T-helper 2 cell treated with Interferon-gamma antibody and Interleukin-4, amounts not matched to agents 100 ng/mL and 5 ng/mL, for 36 hours (primary cell): Measurements from ENCODE around the gene LRP1B. TPM values are rescaled to one million over a fixed set of nuclear protein-coding genes. Genes with fewer than 3 reads are reported as not detected.

Experiments used
- intact Hi-C: fragments of 100-400 bp; cut with micrococcal nuclease; formaldehyde crosslinking; loops from one replicate; pipeline ENCODE4 v1.15.1; 2023
- total RNA-seq: library from RNA; stranded (reverse); gene quantifications from 2 replicates; pipeline ENCODE4 v1.2.3, GENCODE V29; 2022

Gene LRP1B
- total RNA-seq, 1 donor from 2014 or later = not detected

DNA sequence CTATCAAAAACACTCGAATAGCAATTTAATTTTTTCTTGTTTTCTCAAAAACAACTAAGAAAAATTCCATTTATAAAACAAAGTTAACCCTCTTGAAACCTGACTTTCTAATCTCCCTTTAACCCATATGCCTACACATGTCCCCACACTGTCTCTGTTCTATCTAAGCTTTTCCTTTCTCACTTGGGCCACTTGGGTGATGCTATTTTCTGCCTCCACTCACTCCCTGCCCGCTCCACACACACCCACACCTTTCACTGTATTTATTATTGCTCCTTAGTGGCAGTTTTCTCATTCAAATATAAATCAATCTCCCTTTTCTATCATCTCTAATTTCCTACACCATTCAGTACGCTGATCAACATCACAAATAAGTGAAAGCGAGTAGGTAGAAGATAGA lies 531.1 kb downstream of the LRP1B start:
- intact Hi-C loops = no loop called here

- intact Hi-C loops = no loop called here
Measured at GRCh38 chr2:141598982-141599381, 531.8 kb downstream of the LRP1B start.

- intact Hi-C loops = no loop called here
Measured at GRCh38 chr2:141595316-141595920, 535.4 kb downstream of the LRP1B start.

GRCh38 chr2:141591787-141592186 lies 539.0 kb downstream of the LRP1B start:
- intact Hi-C loops = no loop called here

- intact Hi-C loops = no loop called here
Measured at GRCh38 chr2:141590620-141591019, 540.2 kb downstream of the LRP1B start.

DNA sequence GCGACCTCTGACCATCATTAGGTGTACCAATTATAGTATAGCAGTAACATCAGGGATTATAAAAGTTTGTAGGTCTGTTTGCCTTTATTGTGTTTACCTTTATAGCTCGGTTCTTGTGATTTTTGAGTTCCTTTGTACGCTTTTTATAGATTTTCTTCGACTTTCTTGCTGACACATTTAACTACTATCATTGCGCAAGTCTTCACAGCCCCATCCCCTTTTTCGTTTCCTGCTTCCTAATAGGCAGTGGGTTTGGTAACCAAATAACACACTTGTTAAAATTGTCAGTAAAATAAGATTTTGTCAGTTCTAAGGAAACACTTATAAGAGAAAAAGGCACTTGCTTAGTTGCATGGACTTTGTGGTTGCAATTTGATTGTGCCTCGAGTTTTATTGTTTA lies 541.5 kb downstream of the LRP1B start:
- intact Hi-C loops = no loop called here

- intact Hi-C loops = no loop called here
Measured at GRCh38 chr2:141586985-141587384, 543.8 kb downstream of the LRP1B start.

GRCh38 chr2:141582213-141582612 lies 548.6 kb downstream of the LRP1B start:
- intact Hi-C loops = no loop called here

DNA sequence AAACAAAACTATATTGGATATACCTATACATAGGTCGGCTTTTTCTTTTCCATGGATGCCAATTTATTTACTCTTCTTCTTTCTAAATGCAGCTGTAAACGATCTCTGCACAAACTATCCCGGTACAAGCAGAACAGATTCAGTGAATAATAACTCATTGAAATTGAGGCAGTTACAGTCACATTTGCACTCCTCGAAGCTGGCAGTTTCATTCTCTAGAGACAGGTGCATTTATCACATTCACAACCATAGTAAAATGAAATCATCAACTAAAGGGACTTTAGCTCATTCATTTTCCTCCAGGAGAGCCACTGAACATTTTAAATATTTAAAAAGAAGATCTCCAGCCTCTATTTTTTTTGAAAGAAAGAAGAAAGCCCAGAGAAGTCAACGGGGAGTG lies 551.7 kb downstream of the LRP1B start:
- intact Hi-C loops = no loop called here

GRCh38 chr2:141570474-141571131 lies 560.2 kb downstream of the LRP1B start:
- intact Hi-C loops = no loop called here

GRCh38 chr2:141569941-141570340 lies 560.9 kb downstream of the LRP1B start:
- intact Hi-C loops = no loop called here

- intact Hi-C loops = no loop called here
Measured at GRCh38 chr2:141565597-141565996, 565.2 kb downstream of the LRP1B start.

GRCh38 chr2:141560723-141561122 lies 570.1 kb downstream of the LRP1B start:
- intact Hi-C loops = no loop called here

- intact Hi-C loops = no loop called here
Measured at GRCh38 chr2:141557329-141558095, 573.3 kb downstream of the LRP1B start.

- intact Hi-C loops = no loop called here
Measured at GRCh38 chr2:141555876-141556470, 574.8 kb downstream of the LRP1B start.

DNA sequence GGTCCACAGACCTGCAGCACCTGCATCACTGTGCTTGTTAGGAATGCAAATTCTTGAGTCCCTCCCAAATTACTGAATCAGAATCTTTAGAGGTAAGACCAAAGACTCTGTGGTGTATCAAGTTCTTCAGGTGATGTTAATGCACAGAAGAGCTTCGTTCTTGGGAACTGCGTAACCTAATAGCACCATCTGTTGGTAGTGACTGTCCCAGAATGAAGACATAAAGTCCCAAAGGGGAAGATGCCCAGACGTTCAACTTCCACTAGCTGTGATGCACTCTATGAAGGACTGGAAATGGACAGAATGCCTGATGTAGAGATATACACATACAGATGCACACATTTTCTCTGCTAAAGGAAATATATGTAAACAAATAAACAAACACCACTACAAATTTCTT lies 576.0 kb downstream of the LRP1B start:
- intact Hi-C loops = no loop called here

GRCh38 chr2:141534666-141535362 lies 596.0 kb downstream of the LRP1B start:
- intact Hi-C loops = no loop called here

GRCh38 chr2:141529659-141530058 lies 601.2 kb downstream of the LRP1B start:
- intact Hi-C loops = no loop called here

DNA sequence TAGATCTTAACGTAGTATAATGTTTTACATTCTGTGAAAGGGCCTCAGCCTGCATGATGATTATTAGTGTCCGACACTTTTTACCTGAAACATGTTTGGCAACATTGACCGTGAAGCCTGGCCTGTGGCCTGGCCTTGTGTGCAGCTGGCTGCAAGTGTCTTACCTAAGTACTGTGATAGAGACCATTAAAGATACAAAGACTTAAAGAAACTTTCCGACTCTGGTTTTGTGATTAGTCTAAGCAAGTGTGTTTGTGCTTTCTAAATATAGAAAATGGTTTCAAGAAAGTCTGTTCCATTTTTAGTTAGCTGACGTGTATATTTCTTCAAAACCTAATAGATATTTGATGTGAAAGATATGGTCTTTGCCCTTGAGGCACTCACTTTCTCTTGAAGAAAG lies 601.8 kb downstream of the LRP1B start:
- intact Hi-C loops = no loop called here

DNA sequence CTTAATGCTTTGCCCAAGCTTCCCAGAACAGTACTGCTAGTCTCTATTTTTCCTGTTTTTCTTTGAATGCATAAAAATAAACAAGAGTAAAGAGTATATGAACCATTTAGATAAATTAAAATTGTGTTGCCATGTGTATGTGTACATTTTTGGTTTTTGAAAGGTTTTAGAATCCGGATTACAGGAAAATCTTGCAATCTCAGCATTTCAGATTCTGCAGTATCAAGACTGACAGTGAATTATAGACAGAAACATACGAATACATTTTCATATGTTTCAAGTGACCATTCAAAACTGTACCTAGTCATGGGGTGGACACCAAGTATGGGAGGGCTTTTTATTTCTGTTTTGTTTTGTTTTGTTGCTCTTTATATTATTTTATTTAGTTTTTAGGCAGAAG lies 604.1 kb downstream of the LRP1B start:
- intact Hi-C loops = no loop called here

- intact Hi-C loops = no loop called here
Measured at GRCh38 chr2:141524777-141525176, 606.0 kb downstream of the LRP1B start.

DNA sequence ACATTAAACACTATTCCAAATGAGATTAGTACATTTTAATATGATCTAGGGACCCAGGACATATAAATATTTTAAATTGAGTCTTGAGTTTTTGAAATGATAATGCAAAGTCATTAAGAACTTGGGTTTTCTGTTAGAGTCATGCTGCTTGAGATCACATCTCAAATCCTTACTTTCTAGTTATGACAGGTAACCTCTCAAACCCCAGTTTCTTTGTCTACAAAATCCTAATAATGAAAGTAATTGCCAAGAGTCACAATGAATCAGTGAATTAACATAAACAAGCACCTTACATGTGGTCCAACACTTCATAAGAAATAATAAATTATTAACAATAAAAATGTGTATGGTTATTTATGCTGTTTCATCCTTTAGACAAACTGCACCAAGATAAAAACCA lies 607.6 kb downstream of the LRP1B start:
- intact Hi-C loops = no loop called here
